ENCODE measurements around the gene MGAT5.

GRCh38 chr2:134446383-134447017 lies 192.6 kb downstream of the MGAT5 start:
- TF ChIP-seq CTCF (IDR thresholded peaks at IDR 0.05; ENCODE audit: low read depth, low read length) (no peak), EZH2phosphoT487 (IDR thresholded peaks at IDR 0.05; ENCODE audit: low read depth) (no peak)

Measured in OCI-LY3 (cell line).